ENCODE measurements around the gene PLK4. TPM values are rescaled to one million over a fixed set of nuclear protein-coding genes. Genes with fewer than 3 reads are reported as not detected.
"Not testable (repeated sequence)": the region's sequence is repeated elsewhere in the genome, so short reads cannot be mapped to it uniquely, and the experiment has no call there.

PLK4 gene
- total RNA-seq, 1 experiment from 2014 or later: 21.4 TPM

- BruUV-seq (replicated peaks): no TSS peak
- ATAC-seq: no peak
- H3K4me3 ChIP-seq (ENCODE audit: low read depth in 2 of 2, low read length in 2 of 2): no peak overlapping the region
- H3K27me3 ChIP-seq (ENCODE audit: control insufficient read depth, insufficient read depth, low read length): no peaks in the 10 kb centered on the region
- intact Hi-C loops (cut with micrococcal nuclease; ENCODE audit: unreplicated experiment) (no loop called here), in situ Hi-C loops (cut with HindIII; ENCODE audit: low pct_unique_long_range_greater_than_20kb, low sequenced_read_pairs) (no loop called here)
- TF ChIP-seq SIN3A (IDR thresholded peaks at IDR 0.05; ENCODE audit: borderline replicate concordance, insufficient read depth, low read depth, low read length) (no peak), REST (IDR thresholded peaks at IDR 0.05; ENCODE audit: insufficient read depth in 1 of 2, low read depth in 2 of 2, low read length in 1 of 2) (no peak), POLR2AphosphoS5 (IDR thresholded peaks at IDR 0.05; ENCODE audit: low read depth, low read length) (no peak), CTCF (IDR thresholded peaks at IDR 0.05) (no peak), TCF7L2 (IDR thresholded peaks at IDR 0.05; ENCODE audit: low read depth, low read length) (no peak)
- H3K36me3 ChIP-seq (ENCODE audit: control insufficient read depth, insufficient read depth, low read length): no peaks in the 10 kb centered on the region; the same call in 1 of the 2 replicates
- POLR2A ChIA-PET: no interaction called here
- CTCF ChIA-PET: no interaction called here
- no peaks in the 10 kb centered on the region for H3K4me1 ChIP-seq (ENCODE audit: control insufficient read depth, insufficient read depth, low read length)
- DNase-seq (ENCODE audit: low read depth, low spot score): no peak
- H3K9me3 ChIP-seq (ENCODE audit: control insufficient read depth, insufficient read depth, low read depth, low read length): no peaks in the 10 kb centered on the region
- no peak overlapping the region for H3K27ac ChIP-seq (ENCODE audit: low read length)
Observed at GRCh38 chr4:127922226-127922625, 41.5 kb downstream of the PLK4 start.

- H3K4me1 ChIP-seq (ENCODE audit: control insufficient read depth, insufficient read depth, low read length); CTCF ChIA-PET; H3K9me3 ChIP-seq (ENCODE audit: control insufficient read depth, insufficient read depth, low read depth, low read length); DNase-seq (ENCODE audit: low read depth, low spot score); H3K4me3 ChIP-seq (ENCODE audit: low read depth in 2 of 2, low read length in 2 of 2); H3K27me3 ChIP-seq (ENCODE audit: control insufficient read depth, insufficient read depth, low read length); intact Hi-C loops (cut with micrococcal nuclease; ENCODE audit: unreplicated experiment); ATAC-seq; in situ Hi-C loops (cut with HindIII; ENCODE audit: low pct_unique_long_range_greater_than_20kb, low sequenced_read_pairs); BruUV-seq (replicated peaks); H3K36me3 ChIP-seq (ENCODE audit: control insufficient read depth, insufficient read depth, low read length); POLR2A ChIA-PET; H3K27ac ChIP-seq (ENCODE audit: low read length): not testable (repeated sequence)
Observed at GRCh38 chr4:127925720-127926119, 45.0 kb downstream of the PLK4 start.

GRCh38 chr4:127930175-127930574 lies 49.5 kb downstream of the PLK4 start:
- H3K27ac ChIP-seq (ENCODE audit: low read length): no peak overlapping the region
- TF ChIP-seq TCF7L2 (IDR thresholded peaks at IDR 0.05; ENCODE audit: low read depth, low read length): no peak
- TF ChIP-seq REST (IDR thresholded peaks at IDR 0.05; ENCODE audit: insufficient read depth in 1 of 2, low read depth in 2 of 2, low read length in 1 of 2): no peak
- in situ Hi-C loops (cut with HindIII; ENCODE audit: low pct_unique_long_range_greater_than_20kb, low sequenced_read_pairs) (no loop called here), intact Hi-C loops (cut with micrococcal nuclease; ENCODE audit: unreplicated experiment) (no loop called here)
- BruUV-seq (replicated peaks): no TSS peak
- no peaks in the 10 kb centered on the region for H3K9me3 ChIP-seq (ENCODE audit: control insufficient read depth, insufficient read depth, low read depth, low read length)
- H3K27me3 ChIP-seq (ENCODE audit: control insufficient read depth, insufficient read depth, low read length): no peaks in the 10 kb centered on the region
- H3K4me1 ChIP-seq (ENCODE audit: control insufficient read depth, insufficient read depth, low read length): no peaks in the 10 kb centered on the region
- no peak overlapping the region for H3K4me3 ChIP-seq (ENCODE audit: low read depth in 2 of 2, low read length in 2 of 2)
- DNase-seq (ENCODE audit: low read depth, low spot score) (no peak), ATAC-seq (no peak)
- ChIA-PET CTCF (no interaction called here), POLR2A (no interaction called here)
- H3K36me3 ChIP-seq (ENCODE audit: control insufficient read depth, insufficient read depth, low read length): no peaks in the 10 kb centered on the region; the same call in 1 of the 2 replicates

GRCh38 chr4:127931836-127932235 lies 51.1 kb downstream of the PLK4 start:
- DNase-seq (ENCODE audit: low read depth, low spot score); BruUV-seq (replicated peaks); ATAC-seq; H3K27me3 ChIP-seq (ENCODE audit: control insufficient read depth, insufficient read depth, low read length); in situ Hi-C loops (cut with HindIII; ENCODE audit: low pct_unique_long_range_greater_than_20kb, low sequenced_read_pairs); H3K4me1 ChIP-seq (ENCODE audit: control insufficient read depth, insufficient read depth, low read length); H3K27ac ChIP-seq (ENCODE audit: low read length); CTCF ChIA-PET; intact Hi-C loops (cut with micrococcal nuclease; ENCODE audit: unreplicated experiment); H3K36me3 ChIP-seq (ENCODE audit: control insufficient read depth, insufficient read depth, low read length); H3K9me3 ChIP-seq (ENCODE audit: control insufficient read depth, insufficient read depth, low read depth, low read length); H3K4me3 ChIP-seq (ENCODE audit: low read depth in 2 of 2, low read length in 2 of 2): not testable (repeated sequence)
- POLR2A ChIA-PET: interaction anchor here (0.6 kb wide), 1 partner anchor 154 kb away, joined by 8 read pairs; no protein-coding TSS in a partner anchor
